GM20431 (cell line): ENCODE measurements around the gene DENND1A.
"Not testable (repeated sequence)": the region's sequence is repeated elsewhere in the genome, so short reads cannot be mapped to it uniquely, and the experiment has no call there.

Experiments used
- in situ Hi-C: fragments of 300-500 bp; cut with MseI, MboI; formaldehyde crosslinking; loops from one replicate; pipeline ENCODE4 v1.15.0; 2020; ENCODE audit warnings: low sequenced_read_pairs; ENCODE audit not compliant: unreplicated experiment

The DENND1A gene

GRCh38 chr9:123746765-123747164 lies 183.2 kb downstream of the DENND1A start:
- in situ Hi-C loops = no loop called here

- in situ Hi-C loops = no loop called here
Observed at GRCh38 chr9:123745933-123746332, 184.0 kb downstream of the DENND1A start.

- in situ Hi-C loops = no loop called here
Observed at GRCh38 chr9:123745451-123745850, 184.5 kb downstream of the DENND1A start.

DNA sequence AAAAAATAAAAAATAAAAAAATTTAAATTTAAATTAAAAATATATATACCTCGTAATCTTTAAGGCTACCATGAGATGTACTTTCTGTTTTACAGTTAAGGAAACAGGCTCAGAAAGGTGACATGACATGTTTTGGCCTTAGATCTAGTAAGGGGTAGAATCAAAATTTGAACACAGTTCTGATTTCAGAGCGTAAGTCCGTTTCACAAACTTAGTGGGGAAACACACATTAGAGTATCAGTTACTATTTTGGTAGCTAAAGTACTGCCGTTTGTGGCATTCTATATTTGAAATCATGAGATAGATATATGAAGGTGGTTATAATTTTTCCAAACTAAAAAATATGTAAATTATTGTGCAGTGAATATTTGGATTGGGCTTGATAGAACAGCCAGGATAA lies 186.2 kb downstream of the DENND1A start:
- in situ Hi-C loops = no loop called here

DNA sequence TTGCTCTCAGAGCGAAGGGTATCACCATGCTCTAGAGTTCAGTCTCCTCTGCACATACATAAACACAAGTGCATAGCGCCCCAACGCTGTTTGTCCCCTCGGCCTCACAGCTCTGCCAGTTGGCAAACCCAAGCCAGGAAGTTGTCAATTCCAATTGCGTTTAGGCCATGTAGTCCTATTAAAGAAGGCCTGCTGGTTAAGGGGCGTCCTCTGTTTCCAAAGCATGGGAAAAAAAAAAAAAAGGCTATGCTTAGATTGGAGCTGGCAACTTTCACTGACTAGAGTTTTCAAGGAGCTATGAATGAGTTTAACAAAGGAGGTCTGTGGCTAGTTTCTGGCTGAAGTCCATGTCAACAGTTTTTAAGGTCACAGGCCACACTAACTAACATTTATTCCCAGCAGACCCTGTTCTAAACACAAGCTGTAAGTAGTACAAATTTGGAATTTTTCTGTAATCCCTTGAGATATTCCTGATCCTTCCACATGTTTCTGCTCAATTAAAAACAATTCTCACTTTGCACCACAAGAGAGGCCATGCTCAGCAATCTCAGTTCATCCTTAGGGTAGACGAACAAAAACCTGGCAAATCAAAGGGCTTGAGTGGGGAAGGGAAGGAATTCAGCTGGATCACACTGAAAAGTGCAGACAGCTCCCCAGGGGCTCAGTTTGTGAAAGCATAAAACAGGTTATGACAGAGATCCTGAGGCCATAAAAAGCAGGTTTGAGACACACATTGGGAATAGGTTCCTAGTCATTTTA lies 187.7 kb downstream of the DENND1A start:
- in situ Hi-C loops = no loop called here

DNA sequence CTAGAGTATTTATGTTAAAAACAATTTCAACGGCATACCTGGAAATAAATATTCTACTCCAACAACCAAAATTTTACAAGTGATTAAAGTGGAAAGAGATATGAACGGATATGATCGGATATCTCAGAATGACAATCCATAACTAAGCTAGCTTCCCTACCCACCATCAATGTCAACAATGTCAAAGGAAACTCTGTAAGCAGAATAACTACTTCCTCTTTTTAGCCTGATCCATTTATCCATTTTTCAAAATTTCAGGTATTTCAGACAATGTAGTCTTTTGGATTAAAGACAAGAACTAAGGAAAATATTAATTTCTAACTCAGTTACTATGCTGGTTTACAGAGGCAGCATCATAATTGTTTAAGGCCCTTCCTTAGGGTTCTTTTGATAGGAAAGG lies 188.7 kb downstream of the DENND1A start:
- in situ Hi-C loops = no loop called here

DNA sequence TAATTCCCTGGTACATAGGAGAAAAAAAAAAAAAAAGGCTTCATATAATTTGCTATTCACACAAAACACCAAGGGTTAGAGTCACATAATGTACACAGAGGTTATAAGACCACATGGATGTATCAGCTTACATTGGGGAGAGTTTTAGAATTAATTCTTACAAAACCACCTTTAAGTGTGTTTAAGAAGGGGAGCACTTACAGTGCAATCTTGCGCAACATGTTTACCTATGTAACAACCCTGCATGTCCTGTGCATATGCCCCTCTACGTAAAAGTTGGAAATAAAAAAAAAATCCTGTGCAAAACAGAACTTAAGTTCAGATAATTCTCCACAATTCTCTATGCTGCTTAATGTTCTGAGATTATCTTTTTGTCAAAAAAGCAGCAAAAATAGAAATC lies 190.0 kb downstream of the DENND1A start:
- in situ Hi-C loops = no loop called here

DNA sequence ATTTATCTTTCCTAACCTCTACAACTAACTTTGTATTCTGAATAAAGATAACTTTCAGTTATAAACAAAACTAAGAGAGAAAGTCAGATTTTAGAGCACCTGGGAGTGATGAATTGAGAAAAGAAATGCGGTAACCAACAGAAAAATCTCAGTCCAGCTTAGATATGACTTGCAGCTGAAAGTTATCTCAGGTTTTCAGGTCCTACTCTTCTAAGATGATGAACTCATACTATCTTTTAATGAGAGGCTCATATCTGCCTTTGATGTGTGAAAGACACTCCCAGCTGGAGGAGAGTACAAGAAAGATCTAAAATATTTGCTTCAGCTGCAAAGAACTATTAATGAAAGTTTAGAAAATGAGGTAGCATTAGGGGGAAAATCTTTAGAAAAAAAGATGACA lies 190.5 kb downstream of the DENND1A start:
- in situ Hi-C loops = no loop called here

GRCh38 chr9:123738648-123739047 lies 191.3 kb downstream of the DENND1A start:
- in situ Hi-C loops = no loop called here

- in situ Hi-C loops = no loop called here
Observed at GRCh38 chr9:123735376-123735775, 194.6 kb downstream of the DENND1A start.

GRCh38 chr9:123728571-123728970 lies 201.4 kb downstream of the DENND1A start:
- in situ Hi-C loops = not testable (repeated sequence)

DNA sequence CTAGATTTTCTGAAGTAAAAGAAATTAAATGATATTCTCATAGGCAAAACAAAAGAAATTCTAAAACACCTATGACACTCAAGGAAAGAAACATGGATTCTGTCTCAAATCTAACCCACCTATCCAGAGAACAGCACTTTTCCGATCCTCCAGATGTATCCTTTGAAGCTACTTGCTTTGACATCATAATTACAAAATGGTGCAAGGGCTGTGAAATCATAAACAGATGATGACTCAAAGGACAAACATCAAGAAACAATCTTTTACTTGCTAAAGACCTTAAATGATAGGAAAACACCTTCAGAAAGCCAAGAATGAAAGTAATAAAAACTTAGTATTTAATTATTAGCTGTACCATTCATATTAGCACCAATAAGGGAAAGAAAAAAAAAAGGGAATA lies 202.6 kb downstream of the DENND1A start:
- in situ Hi-C loops = no loop called here

DNA sequence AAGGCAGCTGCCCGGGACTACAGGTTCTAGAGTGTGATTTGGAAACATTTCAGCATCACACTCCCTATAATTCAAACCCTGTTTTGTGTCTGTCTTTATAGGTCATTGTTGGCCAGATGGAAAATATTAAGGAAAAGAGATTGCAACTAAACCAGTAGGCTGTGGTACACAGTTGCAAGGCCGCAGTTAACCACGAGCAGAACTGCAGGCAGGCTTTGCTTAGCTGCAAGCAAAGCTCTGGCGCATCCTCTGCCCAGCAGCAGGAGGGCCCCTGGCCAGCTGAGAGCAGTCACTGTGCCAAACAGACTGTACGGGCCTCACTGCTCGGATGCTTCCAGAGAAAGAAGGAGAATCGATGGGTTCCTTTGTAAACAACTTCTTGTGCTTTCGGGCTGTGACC lies 204.5 kb downstream of the DENND1A start:
- in situ Hi-C loops = no loop called here

GRCh38 chr9:123724211-123724796 lies 205.6 kb downstream of the DENND1A start:
- in situ Hi-C loops = no loop called here

GRCh38 chr9:123723135-123723875 lies 206.6 kb downstream of the DENND1A start:
- in situ Hi-C loops = no loop called here

- in situ Hi-C loops = no loop called here
Observed at GRCh38 chr9:123722378-123722777, 207.5 kb downstream of the DENND1A start.

DNA sequence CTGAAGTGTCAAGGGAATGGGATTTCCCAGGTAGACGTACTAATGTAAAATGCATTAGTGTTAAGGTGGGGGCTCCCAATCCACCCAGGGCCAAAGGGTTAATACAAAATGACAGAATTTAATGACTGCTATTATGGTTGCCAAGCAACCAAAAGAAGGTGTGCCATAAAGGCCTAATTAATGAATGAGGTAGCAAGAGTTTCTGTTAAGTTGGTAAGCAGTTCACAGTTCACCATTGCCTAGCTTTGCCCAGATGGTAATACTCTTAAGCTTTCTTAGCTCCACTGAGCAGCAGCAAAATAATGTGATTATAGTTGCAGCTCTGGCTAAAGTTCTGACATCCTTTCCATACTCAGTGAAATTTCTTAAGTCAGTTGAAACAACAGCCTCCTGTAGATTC lies 211.7 kb downstream of the DENND1A start:
- in situ Hi-C loops = no loop called here

DNA sequence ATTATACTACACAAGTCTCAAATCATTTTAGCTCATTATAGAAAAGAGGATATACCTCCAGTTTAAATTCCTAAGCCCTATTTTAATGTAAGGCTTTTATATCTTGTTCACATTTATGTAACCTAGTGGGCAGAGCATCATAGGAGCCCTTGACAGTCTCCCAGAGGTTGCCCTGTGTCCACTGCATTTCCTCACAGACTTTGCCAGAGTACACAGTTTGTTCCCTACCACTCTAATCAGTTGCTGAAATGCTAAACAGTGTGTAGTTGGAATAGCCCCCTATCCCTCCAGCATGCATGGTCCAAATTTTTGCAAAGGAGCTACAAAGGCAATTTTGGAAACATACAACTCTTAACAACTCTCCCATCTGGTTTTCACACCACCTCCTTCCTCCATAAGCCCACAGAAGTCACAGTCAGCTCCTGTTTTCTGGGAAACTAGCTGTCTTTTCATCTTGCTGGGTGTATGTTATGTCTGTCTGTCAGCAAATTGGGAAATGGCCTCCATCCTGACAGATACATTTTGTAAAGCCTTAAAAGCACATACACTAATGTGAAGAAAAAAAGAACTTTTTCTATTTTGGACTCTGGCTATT lies 212.2 kb downstream of the DENND1A start:
- in situ Hi-C loops = no loop called here

- in situ Hi-C loops = no loop called here
Observed at GRCh38 chr9:123716339-123716945, 213.5 kb downstream of the DENND1A start.

DNA sequence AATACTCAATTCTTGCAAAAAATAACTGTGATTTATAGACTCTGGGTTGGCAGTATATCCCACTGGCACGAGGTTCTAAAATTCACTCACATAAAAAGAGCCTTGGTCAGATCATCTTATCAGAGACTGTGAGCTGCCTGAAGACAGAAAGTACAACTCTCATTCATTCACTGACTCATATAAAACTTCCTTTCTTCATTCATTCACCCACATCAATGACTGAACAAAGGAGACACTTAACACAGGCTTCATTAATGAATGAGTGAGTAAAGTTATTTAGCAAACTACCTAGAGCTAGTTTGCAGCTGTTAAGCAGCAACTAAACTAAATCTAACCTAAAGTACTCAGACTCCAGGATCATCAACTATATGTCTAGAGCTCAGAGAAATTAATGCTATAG lies 214.7 kb downstream of the DENND1A start:
- in situ Hi-C loops = no loop called here
